Glomerular visceral epithelial cell (primary cell): ENCODE measurements around the gene MAT1A.
A peak's percentile ranks its signal among the peaks of the same experiment; 100 is the strongest.
"Not testable (repeated sequence)": the region's sequence is repeated elsewhere in the genome, so short reads cannot be mapped to it uniquely, and the experiment has no call there.

Experiments used
- DNase-seq: peaks from one replicate; pipeline ENCODE4 v3.0.0-alpha.2; 2016; ENCODE audit errors: extremely low spot score

MAT1A gene

DNA sequence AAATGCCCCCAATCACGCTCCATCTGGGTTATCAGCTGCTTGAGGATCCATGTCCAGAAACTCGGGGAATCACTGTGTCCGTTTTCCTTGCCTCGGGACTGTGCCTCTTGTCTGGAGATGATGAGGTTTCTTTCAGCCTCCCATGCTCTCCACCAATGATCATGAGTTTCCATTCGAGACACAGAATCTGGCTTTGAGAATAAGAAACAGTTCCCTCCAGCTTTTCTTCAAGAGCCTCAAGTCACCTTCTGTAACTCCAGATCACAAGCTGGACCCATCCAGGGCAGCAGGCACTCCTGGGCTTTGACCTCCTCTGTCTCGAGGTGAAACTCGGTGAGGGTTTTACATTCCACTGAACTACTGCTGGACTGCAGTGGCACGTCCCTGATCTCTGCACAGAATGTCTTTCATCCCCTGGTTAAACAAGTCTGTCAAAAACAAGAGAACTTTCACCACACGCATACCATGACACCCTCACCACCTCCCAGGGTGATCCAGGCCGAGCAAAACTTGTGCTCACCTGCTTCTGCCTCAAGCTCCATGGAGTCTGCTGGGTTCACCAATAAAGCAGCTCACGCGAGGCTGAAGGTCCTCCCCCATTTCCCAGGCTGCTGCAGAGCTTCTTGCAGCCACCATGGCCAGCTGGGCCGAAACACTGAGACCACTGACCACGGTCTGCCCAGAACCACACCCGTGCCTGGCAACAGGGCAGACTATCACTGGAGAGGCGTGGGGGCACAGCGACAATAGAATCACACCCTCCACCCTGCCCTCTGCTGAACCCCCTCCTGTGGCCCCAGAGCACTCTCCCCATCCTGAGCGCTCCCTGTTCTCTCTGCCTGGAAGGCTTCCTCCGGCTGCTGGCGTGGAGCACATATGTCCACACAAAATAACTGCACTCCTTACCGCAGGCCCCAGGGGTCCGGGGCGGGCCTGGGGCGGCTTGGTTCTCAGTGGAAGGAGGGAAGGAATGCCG lies 25.1 kb downstream of the MAT1A start:
- no peak for DNase-seq

GRCh38 chr10:80261316-80262030 lies 28.0 kb downstream of the MAT1A start:
- no peak for DNase-seq

DNA sequence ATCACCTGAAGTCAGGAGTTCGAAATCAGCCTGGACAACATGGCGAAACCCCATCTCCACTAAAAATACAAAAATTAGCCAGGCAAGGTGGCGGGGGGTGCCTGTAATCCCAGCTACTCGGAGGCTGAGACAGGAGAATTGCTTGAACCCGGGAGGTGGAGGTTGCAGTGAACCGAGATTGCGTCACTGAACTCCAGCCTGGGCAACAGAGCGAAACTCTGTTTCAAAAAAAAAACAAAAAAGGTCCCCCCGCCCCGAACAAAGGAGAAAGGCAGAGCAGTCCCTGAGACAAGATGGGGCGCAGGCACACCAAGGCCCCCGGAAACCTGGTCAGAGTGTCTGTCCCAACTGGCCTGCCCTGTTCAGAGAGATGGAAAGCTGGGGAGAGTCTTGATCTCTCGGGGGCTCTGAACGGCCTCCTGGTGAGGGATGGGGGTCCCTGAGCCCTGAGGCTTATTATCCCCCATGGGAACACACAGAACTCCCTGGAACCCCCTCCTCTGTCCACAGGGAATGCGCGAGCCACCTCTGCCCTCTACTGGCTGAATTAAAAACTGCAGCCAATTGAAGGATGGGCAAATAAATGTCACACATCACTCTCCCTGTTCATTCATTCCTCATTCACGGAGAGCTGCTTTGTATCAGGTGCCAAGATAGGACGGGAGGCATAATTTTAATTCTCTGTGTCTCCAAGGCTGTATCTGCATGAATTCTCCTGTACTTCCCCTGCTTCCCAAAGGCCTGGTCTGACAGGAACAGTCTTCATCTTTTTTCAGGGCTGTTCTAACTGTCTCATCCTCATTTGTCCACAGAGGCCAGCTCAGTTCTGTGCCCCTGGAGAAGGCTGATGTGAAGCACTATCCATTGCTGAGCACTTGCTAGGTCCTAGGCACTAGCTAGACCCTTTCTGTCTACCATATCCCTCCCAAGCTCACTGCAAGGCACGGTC lies 28.9 kb downstream of the MAT1A start:
- peak; percentile 22 for DNase-seq

- DNase-seq = no peak
Observed at GRCh38 chr10:80259405-80259871, 30.0 kb downstream of the MAT1A start.

DNA sequence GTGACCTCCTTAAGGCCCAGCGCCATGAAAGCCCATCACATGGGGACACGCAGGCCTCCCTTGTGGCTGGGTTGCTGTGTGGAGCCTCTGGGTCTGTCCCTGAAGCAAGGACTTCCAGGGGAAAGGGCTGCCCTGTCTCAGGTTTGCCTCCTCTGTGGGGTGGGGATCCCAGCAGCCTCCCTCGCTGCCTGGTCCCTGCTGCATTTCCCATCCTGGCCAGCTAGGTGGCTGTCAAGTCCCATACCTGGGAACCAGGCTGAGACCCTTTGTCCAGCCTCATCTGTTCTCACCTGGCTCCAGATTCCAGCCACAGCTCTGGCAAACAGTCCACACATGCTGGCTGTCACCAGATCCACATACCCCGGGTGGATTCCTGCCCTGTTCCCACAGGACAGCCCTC lies 32.7 kb downstream of the MAT1A start:
- peak; percentile 17 for DNase-seq

GRCh38 chr10:80254726-80255125 lies 34.7 kb downstream of the MAT1A start:
- not testable (repeated sequence) for DNase-seq

- not testable (repeated sequence) for DNase-seq
Observed at GRCh38 chr10:80253963-80254271, 35.5 kb downstream of the MAT1A start.

GRCh38 chr10:80253266-80253962 lies 36.0 kb downstream of the MAT1A start:
- no peak for DNase-seq

- no peak for DNase-seq
Observed at GRCh38 chr10:80252296-80252887, 37.1 kb downstream of the MAT1A start.

DNA sequence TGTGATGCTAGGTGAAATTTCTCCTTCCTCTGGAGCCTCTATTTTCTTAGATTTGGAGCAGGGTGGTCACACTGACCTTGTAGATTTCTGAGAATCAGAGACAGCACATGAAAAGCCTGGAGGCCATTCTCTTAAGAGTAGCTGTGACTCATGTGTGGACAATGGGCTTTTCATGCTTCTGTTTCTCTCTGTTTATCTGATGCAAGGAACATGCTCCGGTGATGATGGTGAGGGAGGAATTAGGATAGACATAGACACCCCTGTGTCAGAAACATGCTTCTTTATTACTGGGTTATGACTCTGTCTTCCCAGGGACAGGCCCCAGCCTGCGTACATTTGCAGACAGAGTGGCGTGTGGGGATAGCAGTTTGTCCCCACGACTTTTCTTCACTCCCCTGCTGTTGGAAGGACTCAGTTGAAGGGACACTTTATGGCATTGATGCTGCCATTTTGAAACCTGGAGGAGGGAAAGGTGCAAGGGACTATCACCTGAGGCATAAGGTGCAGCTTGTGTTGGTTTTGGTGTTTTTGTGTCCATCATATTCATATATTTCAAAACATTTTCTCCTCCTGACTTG lies 37.7 kb downstream of the MAT1A start:
- DNase-seq = not testable (repeated sequence)

GRCh38 chr10:80250399-80250798 lies 39.1 kb downstream of the MAT1A start:
- not testable (repeated sequence) for DNase-seq

DNA sequence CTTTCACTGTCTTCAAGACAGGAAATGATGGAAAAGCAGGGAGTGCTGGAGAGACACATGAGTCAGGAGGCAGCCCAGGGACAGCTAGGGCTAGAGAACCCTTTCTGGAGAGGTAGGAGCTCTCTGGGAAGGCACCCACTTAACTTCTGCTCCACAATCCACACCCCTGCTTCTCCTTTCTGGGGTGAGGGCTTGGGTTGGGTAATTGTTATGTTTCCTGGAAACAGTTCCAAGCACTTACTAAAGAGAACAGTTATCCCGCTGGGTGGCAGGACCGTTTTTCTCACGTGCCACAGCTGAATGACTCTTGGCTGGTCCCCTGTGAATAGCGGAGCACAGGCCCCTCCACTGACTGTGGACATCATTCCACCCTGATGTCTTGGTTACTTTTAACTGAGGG lies 39.6 kb downstream of the MAT1A start:
- DNase-seq = not testable (repeated sequence)

- not testable (repeated sequence) for DNase-seq
Observed at GRCh38 chr10:80247611-80248010, 41.8 kb downstream of the MAT1A start.

GRCh38 chr10:80244371-80244770 lies 45.1 kb downstream of the MAT1A start:
- DNase-seq = not testable (repeated sequence)

- not testable (repeated sequence) for DNase-seq
Observed at GRCh38 chr10:80242341-80242740, 47.1 kb downstream of the MAT1A start.

DNA sequence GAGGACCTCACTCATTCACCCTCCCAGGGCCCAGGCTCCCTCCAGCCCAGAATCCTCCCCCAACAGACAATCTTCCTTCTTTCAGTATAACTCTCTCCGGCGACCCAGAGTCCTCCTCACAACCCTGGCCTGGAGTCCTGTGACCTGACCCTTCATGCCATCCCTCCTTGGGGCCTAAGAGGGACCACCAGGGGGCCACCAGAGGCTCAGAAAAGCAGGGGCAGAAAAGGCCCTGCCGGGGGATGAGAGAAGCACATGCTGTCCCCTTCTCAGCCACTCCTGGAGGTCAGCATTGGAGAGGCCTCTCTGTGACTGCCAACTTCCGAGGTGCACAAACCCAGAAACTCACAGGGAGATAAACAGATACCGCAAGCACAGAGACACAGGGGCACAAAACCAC lies 53.0 kb downstream of the MAT1A start:
- not testable (repeated sequence) for DNase-seq

DNA sequence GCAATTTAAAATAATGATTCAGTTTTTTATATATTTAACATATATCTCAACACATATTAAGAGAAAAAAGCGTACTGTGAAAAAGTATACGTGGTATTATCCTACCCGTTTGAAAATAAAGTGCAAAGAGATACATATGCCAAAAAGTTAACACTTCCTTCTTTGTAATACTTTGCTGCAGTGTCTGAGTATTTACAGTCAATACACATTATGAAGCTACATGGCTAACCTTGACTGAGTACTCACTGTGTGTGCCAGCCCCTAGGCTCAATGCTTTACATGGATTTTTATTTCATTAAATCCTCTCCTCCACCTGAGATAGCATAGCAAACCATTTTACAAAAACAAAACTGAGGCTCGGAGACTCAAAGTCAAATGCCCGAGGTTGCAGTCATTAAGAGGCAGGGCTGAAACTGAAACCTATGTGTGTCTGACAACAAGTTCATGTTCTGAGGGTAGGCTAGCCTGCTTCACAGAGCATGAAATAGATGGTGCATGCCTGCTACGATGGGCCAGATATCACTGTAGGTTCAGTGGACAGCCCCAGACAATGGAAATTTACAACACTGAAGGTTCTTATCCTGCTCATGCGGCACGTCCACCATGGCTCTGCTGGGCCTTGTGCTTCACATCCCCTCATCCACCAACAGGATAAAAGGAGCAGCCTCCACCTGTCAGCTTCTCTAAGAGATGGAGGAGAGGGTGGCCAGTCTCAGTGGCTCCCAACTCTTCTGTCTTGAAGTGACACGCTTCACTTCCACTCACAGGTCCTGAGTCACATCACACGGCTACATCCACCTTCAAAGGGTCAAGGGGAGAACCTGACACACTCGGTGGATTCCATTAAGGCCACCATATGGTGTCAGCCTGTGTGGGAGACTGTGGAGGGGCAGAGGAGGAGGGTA lies 54.9 kb downstream of the MAT1A start:
- DNase-seq = not testable (repeated sequence)

DNA sequence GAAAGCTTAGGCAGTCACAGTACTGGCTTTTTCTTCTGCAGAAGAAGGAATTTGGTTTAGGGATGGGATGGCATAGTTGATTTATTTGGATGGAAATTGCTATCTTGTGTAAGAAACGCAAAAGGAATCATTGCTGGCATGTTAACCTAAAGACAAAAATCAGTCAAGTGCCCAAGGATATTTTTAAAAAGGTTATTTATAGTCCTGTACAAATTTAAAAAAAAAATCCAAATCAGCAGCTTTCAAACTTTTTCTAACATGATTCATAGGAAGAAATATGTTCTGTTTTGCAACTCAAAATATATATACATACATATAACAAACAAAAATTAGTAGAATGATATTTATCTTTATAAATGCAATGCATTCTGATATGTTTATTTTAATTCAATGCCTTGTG lies 55.6 kb downstream of the MAT1A start:
- DNase-seq = not testable (repeated sequence)

DNA sequence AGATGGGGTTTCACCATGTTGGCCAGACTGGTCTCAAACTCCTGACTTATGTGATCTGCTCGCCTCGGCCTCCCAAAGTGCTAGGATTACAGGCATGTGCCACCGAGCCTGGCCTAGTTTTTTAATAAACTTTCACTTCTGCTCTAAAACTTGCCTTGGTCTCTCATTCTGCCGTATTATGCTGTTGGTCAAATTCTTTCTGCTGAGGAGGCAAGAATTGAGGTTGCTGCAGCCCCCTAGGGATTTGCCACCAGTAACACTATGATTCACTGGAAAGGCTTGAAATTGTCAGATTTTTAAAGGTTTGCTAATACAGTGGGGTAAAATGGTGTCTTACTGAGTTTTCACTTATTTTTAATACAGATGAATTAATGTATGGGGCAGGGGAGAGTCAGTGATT lies 62.7 kb downstream of the MAT1A start:
- DNase-seq = not testable (repeated sequence)
